WTC11 (cell line): ENCODE measurements around the gene CA11. TPM values are rescaled to one million over a fixed set of nuclear protein-coding genes. Genes with fewer than 3 reads are reported as not detected.
A peak's percentile ranks its signal among the peaks of the same experiment; 100 is the strongest.

ENCODE experiments used
- CBFB ChIP-seq: sonication (generic); formaldehyde crosslinking; IDR thresholded peaks from 2 replicates; pipeline ENCODE4 v1.8.1; 2022; ENCODE audit warnings: mild to moderate bottlenecking, low read depth, missing genetic modification reagents
- CREM ChIP-seq: sonication (generic); formaldehyde crosslinking; IDR thresholded peaks from 2 replicates; pipeline ENCODE4 v1.8.1; 2022; ENCODE audit warnings: mild to moderate bottlenecking, missing genetic modification reagents, moderate library complexity
- GRHL2 ChIP-seq: fragments of 250-450 bp; sonication (Bioruptor Pico); IDR thresholded peaks from 2 replicates; pipeline ENCODE4 v1.8.0; 2022; ENCODE audit warnings: mild to moderate bottlenecking, moderate library complexity; ENCODE audit not compliant: insufficient replicate concordance, severe bottlenecking
- MXD4 ChIP-seq: fragments of 250-450 bp; sonication (Bioruptor Pico); IDR thresholded peaks from 2 replicates; pipeline ENCODE4 v1.8.0; 2021; ENCODE audit warnings: mild to moderate bottlenecking, moderate library complexity, borderline replicate concordance
- NFATC4 ChIP-seq: fragments of 250-450 bp; sonication (Bioruptor Pico); IDR thresholded peaks from 2 replicates; pipeline ENCODE4 v1.9.0; 2021; ENCODE audit warnings: mild to moderate bottlenecking
- NR1H2 ChIP-seq: sonication (generic); formaldehyde crosslinking; IDR thresholded peaks from 2 replicates; pipeline ENCODE4 v1.9.0; 2021; ENCODE audit warnings: mild to moderate bottlenecking, moderate library complexity, missing genetic modification reagents
- SOX15 ChIP-seq: fragments of 250-450 bp; sonication (Bioruptor Pico); IDR thresholded peaks from 2 replicates; pipeline ENCODE4 v1.9.0; 2021; ENCODE audit warnings: mild to moderate bottlenecking
- SP1 ChIP-seq: sonication (generic); formaldehyde crosslinking; conservative IDR thresholded peaks from 2 replicates; pipeline ENCODE4 v1.8.1; 2022; ENCODE audit warnings: missing genetic modification reagents
- ZNF263 ChIP-seq: sonication (generic); formaldehyde crosslinking; IDR thresholded peaks from 2 replicates; pipeline ENCODE4 v1.8.1; 2022; ENCODE audit warnings: low read depth, mild to moderate bottlenecking, moderate library complexity, missing genetic modification reagents
- ZNF396 ChIP-seq: fragments of 250-450 bp; sonication (Bioruptor Pico); IDR thresholded peaks from 2 replicates; pipeline ENCODE4 v1.8.0; 2021; ENCODE audit warnings: mild to moderate bottlenecking, moderate library complexity, borderline replicate concordance
- ZNF423 ChIP-seq: fragments of 250-450 bp; sonication (Bioruptor Pico); IDR thresholded peaks from 2 replicates; pipeline ENCODE4 v2.1.2; 2022; ENCODE audit warnings: mild to moderate bottlenecking, moderate library complexity
- ZNF671 ChIP-seq: fragments of 250-450 bp; sonication (Bioruptor Pico); IDR thresholded peaks from 2 replicates; pipeline ENCODE4 v1.8.0; 2021; ENCODE audit warnings: mild to moderate bottlenecking
- total RNA-seq: library from RNA; stranded (reverse); gene quantifications from 3 replicates; pipeline ENCODE4 v1.2.3, GENCODE V29; 2021
- TF ChIP-seq, protein P1 (sequence below): sonication (generic); formaldehyde crosslinking; IDR thresholded peaks from 2 replicates; pipeline ENCODE4 v1.8.0; 2023; ENCODE audit warnings: missing genetic modification reagents, mild to moderate bottlenecking, borderline replicate concordance
- TF ChIP-seq, protein P2 (sequence below): sonication (generic); formaldehyde crosslinking; IDR thresholded peaks from 2 replicates; pipeline ENCODE4 v1.8.0; 2022; ENCODE audit warnings: mild to moderate bottlenecking, missing genetic modification reagents
- TF ChIP-seq, protein P3 (sequence below): sonication (generic); formaldehyde crosslinking; IDR thresholded peaks from 2 replicates; pipeline ENCODE4 v1.8.1; 2022; ENCODE audit warnings: mild to moderate bottlenecking, moderate library complexity, missing genetic modification reagents
- TF ChIP-seq, protein P4 (sequence below): fragments of 250-450 bp; sonication (Bioruptor Pico); IDR thresholded peaks from 2 replicates; pipeline ENCODE4 v1.9.0; 2021; ENCODE audit warnings: mild to moderate bottlenecking
- TF ChIP-seq, protein P5 (sequence below): sonication (generic); formaldehyde crosslinking; conservative IDR thresholded peaks from 2 replicates; pipeline ENCODE4 v1.8.1; 2022; ENCODE audit warnings: mild to moderate bottlenecking, missing genetic modification reagents
- TF ChIP-seq, protein P6 (sequence below): sonication (generic); formaldehyde crosslinking; IDR thresholded peaks from 2 replicates; pipeline ENCODE4 v1.8.1; 2023; ENCODE audit warnings: mild to moderate bottlenecking, missing genetic modification reagents, borderline replicate concordance
- TF ChIP-seq, protein P7 (sequence below): sonication (generic); formaldehyde crosslinking; IDR thresholded peaks from 2 replicates; pipeline ENCODE4 v1.8.0; 2022; ENCODE audit warnings: mild to moderate bottlenecking, missing genetic modification reagents
- TF ChIP-seq, protein P8 (sequence below): sonication (generic); formaldehyde crosslinking; IDR thresholded peaks from 2 replicates; pipeline ENCODE4 v1.8.1; 2023; ENCODE audit warnings: mild to moderate bottlenecking, missing genetic modification reagents
- TF ChIP-seq, protein P9 (sequence below): fragments of 250-450 bp; sonication (Bioruptor Pico); IDR thresholded peaks from 2 replicates; pipeline ENCODE4 v1.9.0; 2021; ENCODE audit warnings: moderate library complexity, mild to moderate bottlenecking, inconsistent platforms, borderline replicate concordance
- TF ChIP-seq, protein P10 (sequence below): sonication (generic); formaldehyde crosslinking; IDR thresholded peaks from 2 replicates; pipeline ENCODE4 v1.8.1; 2023; ENCODE audit warnings: mild to moderate bottlenecking, missing genetic modification reagents

Gene CA11
- total RNA-seq, 1 experiment from 2014 or later, result 41.4 TPM

DNA sequence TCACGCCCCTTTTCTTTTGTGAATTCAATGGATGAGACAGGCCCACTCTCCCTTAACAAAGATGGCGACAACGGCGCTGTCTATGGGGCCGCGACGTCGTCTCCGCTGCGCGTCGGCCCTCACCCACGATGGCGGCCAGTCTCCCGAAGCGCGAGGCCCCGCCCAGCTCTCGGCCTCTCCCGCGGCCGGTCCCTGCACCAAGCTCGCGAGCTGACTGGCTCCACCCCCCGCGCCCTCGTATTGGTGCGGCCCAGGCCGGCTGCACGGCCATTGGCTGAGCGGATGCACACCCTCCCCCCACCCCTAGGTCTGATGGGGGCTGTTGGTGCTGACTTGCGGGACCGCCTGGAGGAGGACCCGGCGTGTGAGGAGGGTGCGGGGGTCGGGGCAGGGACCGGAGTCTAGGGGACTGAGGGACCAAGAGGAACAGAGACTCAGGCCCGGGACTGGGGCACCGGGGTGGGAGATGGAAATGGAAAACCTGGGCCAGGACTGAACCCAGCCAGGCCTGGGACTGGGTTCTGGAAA lies 21.9 kb downstream of the CA11 start (continued):
- TF ChIP-seq, protein P1, sequence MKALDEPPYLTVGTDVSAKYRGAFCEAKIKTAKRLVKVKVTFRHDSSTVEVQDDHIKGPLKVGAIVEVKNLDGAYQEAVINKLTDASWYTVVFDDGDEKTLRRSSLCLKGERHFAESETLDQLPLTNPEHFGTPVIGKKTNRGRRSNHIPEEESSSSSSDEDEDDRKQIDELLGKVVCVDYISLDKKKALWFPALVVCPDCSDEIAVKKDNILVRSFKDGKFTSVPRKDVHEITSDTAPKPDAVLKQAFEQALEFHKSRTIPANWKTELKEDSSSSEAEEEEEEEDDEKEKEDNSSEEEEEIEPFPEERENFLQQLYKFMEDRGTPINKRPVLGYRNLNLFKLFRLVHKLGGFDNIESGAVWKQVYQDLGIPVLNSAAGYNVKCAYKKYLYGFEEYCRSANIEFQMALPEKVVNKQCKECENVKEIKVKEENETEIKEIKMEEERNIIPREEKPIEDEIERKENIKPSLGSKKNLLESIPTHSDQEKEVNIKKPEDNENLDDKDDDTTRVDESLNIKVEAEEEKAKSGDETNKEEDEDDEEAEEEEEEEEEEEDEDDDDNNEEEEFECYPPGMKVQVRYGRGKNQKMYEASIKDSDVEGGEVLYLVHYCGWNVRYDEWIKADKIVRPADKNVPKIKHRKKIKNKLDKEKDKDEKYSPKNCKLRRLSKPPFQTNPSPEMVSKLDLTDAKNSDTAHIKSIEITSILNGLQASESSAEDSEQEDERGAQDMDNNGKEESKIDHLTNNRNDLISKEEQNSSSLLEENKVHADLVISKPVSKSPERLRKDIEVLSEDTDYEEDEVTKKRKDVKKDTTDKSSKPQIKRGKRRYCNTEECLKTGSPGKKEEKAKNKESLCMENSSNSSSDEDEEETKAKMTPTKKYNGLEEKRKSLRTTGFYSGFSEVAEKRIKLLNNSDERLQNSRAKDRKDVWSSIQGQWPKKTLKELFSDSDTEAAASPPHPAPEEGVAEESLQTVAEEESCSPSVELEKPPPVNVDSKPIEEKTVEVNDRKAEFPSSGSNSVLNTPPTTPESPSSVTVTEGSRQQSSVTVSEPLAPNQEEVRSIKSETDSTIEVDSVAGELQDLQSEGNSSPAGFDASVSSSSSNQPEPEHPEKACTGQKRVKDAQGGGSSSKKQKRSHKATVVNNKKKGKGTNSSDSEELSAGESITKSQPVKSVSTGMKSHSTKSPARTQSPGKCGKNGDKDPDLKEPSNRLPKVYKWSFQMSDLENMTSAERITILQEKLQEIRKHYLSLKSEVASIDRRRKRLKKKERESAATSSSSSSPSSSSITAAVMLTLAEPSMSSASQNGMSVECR, result no peak
- TF ChIP-seq SOX15 (no peak), MXD4 (CRISPR knock-in tag) (no peak), ZNF396 (CRISPR knock-in tag) (no peak), ZNF263 (no peak), SP1 (CRISPR knock-in tag) (peak; percentile 97), CREM (0 out of 2 replicates have a peak, but pooled peaks have one; percentile 17), ZNF423 (no peak), NR1H2 (CRISPR knock-in tag) (no peak), CBFB (no peak), GRHL2 (CRISPR knock-in tag) (no peak), ZNF671 (CRISPR knock-in tag) (no peak), NFATC4 (CRISPR knock-in tag) (no peak)
- TF ChIP-seq, protein P2, sequence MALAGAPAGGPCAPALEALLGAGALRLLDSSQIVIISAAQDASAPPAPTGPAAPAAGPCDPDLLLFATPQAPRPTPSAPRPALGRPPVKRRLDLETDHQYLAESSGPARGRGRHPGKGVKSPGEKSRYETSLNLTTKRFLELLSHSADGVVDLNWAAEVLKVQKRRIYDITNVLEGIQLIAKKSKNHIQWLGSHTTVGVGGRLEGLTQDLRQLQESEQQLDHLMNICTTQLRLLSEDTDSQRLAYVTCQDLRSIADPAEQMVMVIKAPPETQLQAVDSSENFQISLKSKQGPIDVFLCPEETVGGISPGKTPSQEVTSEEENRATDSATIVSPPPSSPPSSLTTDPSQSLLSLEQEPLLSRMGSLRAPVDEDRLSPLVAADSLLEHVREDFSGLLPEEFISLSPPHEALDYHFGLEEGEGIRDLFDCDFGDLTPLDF (CRISPR knock-in tag), result no peak
- TF ChIP-seq, protein P3, sequence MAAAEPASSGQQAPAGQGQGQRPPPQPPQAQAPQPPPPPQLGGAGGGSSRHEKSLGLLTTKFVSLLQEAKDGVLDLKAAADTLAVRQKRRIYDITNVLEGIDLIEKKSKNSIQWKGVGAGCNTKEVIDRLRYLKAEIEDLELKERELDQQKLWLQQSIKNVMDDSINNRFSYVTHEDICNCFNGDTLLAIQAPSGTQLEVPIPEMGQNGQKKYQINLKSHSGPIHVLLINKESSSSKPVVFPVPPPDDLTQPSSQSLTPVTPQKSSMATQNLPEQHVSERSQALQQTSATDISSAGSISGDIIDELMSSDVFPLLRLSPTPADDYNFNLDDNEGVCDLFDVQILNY (CRISPR knock-in tag), result no peak
- TF ChIP-seq, protein P4, sequence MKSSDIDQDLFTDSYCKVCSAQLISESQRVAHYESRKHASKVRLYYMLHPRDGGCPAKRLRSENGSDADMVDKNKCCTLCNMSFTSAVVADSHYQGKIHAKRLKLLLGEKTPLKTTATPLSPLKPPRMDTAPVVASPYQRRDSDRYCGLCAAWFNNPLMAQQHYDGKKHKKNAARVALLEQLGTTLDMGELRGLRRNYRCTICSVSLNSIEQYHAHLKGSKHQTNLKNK (CRISPR knock-in tag), result no peak
- TF ChIP-seq, protein P5, sequence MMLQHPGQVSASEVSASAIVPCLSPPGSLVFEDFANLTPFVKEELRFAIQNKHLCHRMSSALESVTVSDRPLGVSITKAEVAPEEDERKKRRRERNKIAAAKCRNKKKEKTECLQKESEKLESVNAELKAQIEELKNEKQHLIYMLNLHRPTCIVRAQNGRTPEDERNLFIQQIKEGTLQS (CRISPR knock-in tag), result no peak
- TF ChIP-seq, protein P6, sequence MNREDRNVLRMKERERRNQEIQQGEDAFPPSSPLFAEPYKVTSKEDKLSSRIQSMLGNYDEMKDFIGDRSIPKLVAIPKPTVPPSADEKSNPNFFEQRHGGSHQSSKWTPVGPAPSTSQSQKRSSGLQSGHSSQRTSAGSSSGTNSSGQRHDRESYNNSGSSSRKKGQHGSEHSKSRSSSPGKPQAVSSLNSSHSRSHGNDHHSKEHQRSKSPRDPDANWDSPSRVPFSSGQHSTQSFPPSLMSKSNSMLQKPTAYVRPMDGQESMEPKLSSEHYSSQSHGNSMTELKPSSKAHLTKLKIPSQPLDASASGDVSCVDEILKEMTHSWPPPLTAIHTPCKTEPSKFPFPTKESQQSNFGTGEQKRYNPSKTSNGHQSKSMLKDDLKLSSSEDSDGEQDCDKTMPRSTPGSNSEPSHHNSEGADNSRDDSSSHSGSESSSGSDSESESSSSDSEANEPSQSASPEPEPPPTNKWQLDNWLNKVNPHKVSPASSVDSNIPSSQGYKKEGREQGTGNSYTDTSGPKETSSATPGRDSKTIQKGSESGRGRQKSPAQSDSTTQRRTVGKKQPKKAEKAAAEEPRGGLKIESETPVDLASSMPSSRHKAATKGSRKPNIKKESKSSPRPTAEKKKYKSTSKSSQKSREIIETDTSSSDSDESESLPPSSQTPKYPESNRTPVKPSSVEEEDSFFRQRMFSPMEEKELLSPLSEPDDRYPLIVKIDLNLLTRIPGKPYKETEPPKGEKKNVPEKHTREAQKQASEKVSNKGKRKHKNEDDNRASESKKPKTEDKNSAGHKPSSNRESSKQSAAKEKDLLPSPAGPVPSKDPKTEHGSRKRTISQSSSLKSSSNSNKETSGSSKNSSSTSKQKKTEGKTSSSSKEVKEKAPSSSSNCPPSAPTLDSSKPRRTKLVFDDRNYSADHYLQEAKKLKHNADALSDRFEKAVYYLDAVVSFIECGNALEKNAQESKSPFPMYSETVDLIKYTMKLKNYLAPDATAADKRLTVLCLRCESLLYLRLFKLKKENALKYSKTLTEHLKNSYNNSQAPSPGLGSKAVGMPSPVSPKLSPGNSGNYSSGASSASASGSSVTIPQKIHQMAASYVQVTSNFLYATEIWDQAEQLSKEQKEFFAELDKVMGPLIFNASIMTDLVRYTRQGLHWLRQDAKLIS (CRISPR knock-in tag), result no peak
- TF ChIP-seq, protein P7, sequence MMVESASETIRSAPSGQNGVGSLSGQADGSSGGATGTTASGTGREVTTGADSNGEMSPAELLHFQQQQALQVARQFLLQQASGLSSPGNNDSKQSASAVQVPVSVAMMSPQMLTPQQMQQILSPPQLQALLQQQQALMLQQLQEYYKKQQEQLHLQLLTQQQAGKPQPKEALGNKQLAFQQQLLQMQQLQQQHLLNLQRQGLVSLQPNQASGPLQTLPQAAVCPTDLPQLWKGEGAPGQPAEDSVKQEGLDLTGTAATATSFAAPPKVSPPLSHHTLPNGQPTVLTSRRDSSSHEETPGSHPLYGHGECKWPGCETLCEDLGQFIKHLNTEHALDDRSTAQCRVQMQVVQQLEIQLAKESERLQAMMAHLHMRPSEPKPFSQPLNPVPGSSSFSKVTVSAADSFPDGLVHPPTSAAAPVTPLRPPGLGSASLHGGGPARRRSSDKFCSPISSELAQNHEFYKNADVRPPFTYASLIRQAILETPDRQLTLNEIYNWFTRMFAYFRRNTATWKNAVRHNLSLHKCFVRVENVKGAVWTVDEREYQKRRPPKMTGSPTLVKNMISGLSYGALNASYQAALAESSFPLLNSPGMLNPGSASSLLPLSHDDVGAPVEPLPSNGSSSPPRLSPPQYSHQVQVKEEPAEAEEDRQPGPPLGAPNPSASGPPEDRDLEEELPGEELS, result peak; percentile 86
- TF ChIP-seq, protein P8, sequence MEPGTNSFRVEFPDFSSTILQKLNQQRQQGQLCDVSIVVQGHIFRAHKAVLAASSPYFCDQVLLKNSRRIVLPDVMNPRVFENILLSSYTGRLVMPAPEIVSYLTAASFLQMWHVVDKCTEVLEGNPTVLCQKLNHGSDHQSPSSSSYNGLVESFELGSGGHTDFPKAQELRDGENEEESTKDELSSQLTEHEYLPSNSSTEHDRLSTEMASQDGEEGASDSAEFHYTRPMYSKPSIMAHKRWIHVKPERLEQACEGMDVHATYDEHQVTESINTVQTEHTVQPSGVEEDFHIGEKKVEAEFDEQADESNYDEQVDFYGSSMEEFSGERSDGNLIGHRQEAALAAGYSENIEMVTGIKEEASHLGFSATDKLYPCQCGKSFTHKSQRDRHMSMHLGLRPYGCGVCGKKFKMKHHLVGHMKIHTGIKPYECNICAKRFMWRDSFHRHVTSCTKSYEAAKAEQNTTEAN (CRISPR knock-in tag), result no peak
- TF ChIP-seq, protein P9, sequence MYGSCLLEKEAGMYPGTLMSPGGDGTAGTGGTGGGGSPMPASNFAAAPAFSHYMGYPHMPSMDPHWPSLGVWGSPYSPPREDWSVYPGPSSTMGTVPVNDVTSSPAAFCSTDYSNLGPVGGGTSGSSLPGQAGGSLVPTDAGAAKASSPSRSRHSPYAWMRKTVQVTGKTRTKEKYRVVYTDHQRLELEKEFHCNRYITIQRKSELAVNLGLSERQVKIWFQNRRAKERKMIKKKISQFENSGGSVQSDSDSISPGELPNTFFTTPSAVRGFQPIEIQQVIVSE (CRISPR knock-in tag), result no peak
- TF ChIP-seq, protein P10, sequence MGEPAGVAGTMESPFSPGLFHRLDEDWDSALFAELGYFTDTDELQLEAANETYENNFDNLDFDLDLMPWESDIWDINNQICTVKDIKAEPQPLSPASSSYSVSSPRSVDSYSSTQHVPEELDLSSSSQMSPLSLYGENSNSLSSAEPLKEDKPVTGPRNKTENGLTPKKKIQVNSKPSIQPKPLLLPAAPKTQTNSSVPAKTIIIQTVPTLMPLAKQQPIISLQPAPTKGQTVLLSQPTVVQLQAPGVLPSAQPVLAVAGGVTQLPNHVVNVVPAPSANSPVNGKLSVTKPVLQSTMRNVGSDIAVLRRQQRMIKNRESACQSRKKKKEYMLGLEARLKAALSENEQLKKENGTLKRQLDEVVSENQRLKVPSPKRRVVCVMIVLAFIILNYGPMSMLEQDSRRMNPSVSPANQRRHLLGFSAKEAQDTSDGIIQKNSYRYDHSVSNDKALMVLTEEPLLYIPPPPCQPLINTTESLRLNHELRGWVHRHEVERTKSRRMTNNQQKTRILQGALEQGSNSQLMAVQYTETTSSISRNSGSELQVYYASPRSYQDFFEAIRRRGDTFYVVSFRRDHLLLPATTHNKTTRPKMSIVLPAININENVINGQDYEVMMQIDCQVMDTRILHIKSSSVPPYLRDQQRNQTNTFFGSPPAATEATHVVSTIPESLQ, result no peak
